ENCODE measurements around the gene MSI2.
A peak's percentile ranks its signal among the peaks of the same experiment; 100 is the strongest.

The MSI2 gene

DNA sequence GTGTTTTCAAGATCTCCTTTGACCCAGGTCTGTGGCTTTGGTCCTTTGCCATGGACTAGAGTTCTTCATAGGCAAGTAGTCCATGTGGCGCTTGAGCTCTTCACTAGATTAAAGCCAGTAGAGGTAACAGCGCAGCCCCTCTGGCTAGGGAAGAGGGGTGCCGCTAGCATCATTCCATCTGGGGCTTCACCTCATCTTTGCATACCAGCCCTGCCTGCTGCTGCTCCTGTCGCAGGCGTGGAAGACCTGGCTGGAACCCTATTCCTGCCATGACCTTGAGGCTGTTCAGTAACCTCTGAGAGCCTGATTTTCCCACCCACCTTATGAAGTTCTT, 198.4 kb downstream of the MSI2 start:
- H2BK12ac ChIP-seq (ENCODE audit: low read length), result peak overlapping the region; percentile 42
- no peaks in the 10 kb centered on the region for H3K9me3 ChIP-seq (ENCODE audit: insufficient read depth, low read depth, low read length)
- H3K18ac ChIP-seq (ENCODE audit: low read length), result no peak overlapping the region
- no peak overlapping the region for H3K27ac ChIP-seq (ENCODE audit: low read depth, low read length)
- no peak overlapping the region for H2AK5ac ChIP-seq (ENCODE audit: low read length)
- DNase-seq, result no peak
- no peak overlapping the region for H2BK120ac ChIP-seq (ENCODE audit: insufficient read depth, low read length, poor library complexity)
- WGBS (ENCODE audit: extremely low coverage, insufficient coverage, insufficient read length), result no CpG with 5 or more reads among the region's 5 CpGs
- peaks cover 10 to 14% of the 10 kb centered on the region in 2 experiments for H3K36me3 ChIP-seq (ENCODE audit: control insufficient read depth in 1 of 2, insufficient read depth in 2 of 2, low read length in 2 of 2)
- H3K23ac ChIP-seq (ENCODE audit: low read length), result no peak overlapping the region
- H3K4me3 ChIP-seq (ENCODE audit: low read depth, low read length), result no peak overlapping the region
- no peak overlapping the region for H3K14ac ChIP-seq (ENCODE audit: low read length)
- no peak overlapping the region for H4K8ac ChIP-seq (ENCODE audit: low read depth, low read length)
- H4K91ac ChIP-seq (ENCODE audit: low read depth, low read length), result no peak overlapping the region
- no peak overlapping the region for H3K9ac ChIP-seq (ENCODE audit: low read length)
- no peaks in the 10 kb centered on the region for H3K79me2 ChIP-seq (ENCODE audit: control insufficient read depth, insufficient read depth, low read length, poor library complexity)
- no peak overlapping the region for H3K4me2 ChIP-seq (ENCODE audit: low read length)
- peaks cover 2% of the 10 kb centered on the region for H3K79me1 ChIP-seq (ENCODE audit: low read length)
- peaks cover 12 to 21% of the 10 kb centered on the region in 2 experiments for H3K4me1 ChIP-seq (ENCODE audit: control insufficient read depth in 1 of 2, insufficient read depth in 2 of 2, low read length in 2 of 2)
- H2AFZ ChIP-seq (ENCODE audit: insufficient read depth, low read length, poor library complexity), result no peak overlapping the region
- no peaks in the 10 kb centered on the region for H3K27me3 ChIP-seq (ENCODE audit: insufficient read depth, low read length)
- H2BK5ac ChIP-seq (ENCODE audit: low read depth, low read length, poor library complexity), result no peak overlapping the region
- no peak overlapping the region for H3K4ac ChIP-seq (ENCODE audit: low read depth, low read length)
- no peak overlapping the region for H4K12ac ChIP-seq (ENCODE audit: low read depth, low read length)

DNA sequence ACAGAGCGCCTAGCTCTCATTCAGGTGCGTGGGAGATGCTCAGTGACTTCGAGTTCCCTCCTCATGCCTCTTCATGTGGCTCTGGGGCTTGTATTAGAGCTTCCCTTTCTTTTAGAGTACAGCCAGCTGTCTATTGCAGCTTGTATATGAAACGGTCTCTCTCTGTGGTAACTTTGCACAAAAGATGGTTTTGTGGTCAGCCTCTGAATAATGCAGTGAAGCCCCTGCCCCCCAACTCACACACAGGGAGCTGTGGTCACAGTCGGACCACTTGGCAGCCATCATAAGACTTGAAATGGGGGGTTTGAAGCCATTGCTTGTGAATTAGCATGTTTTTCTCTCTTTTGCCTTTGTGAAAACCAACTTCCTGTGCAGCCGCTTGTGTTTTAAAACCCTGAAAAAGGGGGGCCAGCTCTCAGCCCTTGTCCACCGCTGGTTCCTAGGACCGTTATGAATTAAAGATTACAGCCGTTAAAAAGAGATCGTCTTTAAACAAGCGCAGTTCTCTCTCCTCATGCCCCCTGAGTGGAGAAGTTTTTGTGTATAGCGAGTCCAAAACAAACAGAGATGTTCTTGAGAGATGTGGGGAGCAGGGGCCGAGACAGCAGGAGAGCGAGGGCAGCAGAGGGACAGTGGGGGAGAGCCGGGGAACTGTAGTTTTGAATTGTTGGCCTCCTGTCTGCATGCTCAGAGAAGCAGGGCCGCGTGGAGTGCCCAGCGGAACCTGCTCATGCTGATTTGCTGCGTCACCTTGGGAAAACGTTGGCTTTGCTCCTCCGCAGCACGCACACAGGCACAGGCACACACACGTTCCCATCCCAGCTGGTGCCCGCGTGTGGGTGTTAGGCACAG, 199.0 kb downstream of the MSI2 start:
- peak overlapping the region; percentile 62 for H3K18ac ChIP-seq (ENCODE audit: low read length)
- no peak overlapping the region for H4K91ac ChIP-seq (ENCODE audit: low read depth, low read length)
- H2BK120ac ChIP-seq (ENCODE audit: insufficient read depth, low read length, poor library complexity), result no peak overlapping the region
- peaks cover 10 to 14% of the 10 kb centered on the region in 2 experiments for H3K36me3 ChIP-seq (ENCODE audit: control insufficient read depth in 1 of 2, insufficient read depth in 2 of 2, low read length in 2 of 2)
- no peak overlapping the region for H3K9ac ChIP-seq (ENCODE audit: low read length)
- no peak overlapping the region for H2AFZ ChIP-seq (ENCODE audit: insufficient read depth, low read length, poor library complexity)
- DNase-seq, result no peak
- H3K4ac ChIP-seq (ENCODE audit: low read depth, low read length), result no peak overlapping the region
- H3K27ac ChIP-seq (ENCODE audit: low read depth, low read length), result no peak overlapping the region
- no peaks in the 10 kb centered on the region for H3K79me2 ChIP-seq (ENCODE audit: control insufficient read depth, insufficient read depth, low read length, poor library complexity)
- H2BK12ac ChIP-seq (ENCODE audit: low read length), result peak overlapping the region; percentile 42
- peaks cover 2% of the 10 kb centered on the region for H3K79me1 ChIP-seq (ENCODE audit: low read length)
- no peak overlapping the region for H2BK5ac ChIP-seq (ENCODE audit: low read depth, low read length, poor library complexity)
- H3K4me2 ChIP-seq (ENCODE audit: low read length), result no peak overlapping the region
- H4K12ac ChIP-seq (ENCODE audit: low read depth, low read length), result no peak overlapping the region
- H3K14ac ChIP-seq (ENCODE audit: low read length), result no peak overlapping the region
- H3K23ac ChIP-seq (ENCODE audit: low read length), result no peak overlapping the region
- H3K4me3 ChIP-seq (ENCODE audit: low read depth, low read length), result no peak overlapping the region
- WGBS (ENCODE audit: extremely low coverage, insufficient coverage, insufficient read length), result no CpG with 5 or more reads among the region's 25 CpGs
- H2AK5ac ChIP-seq (ENCODE audit: low read length), result peak overlapping the region; percentile 57
- no peaks in the 10 kb centered on the region for H3K9me3 ChIP-seq (ENCODE audit: insufficient read depth, low read depth, low read length)
- no peak overlapping the region for H4K8ac ChIP-seq (ENCODE audit: low read depth, low read length)
- no peaks in the 10 kb centered on the region for H3K27me3 ChIP-seq (ENCODE audit: insufficient read depth, low read length)
- H3K4me1 ChIP-seq (ENCODE audit: control insufficient read depth in 1 of 2, insufficient read depth in 2 of 2, low read length in 2 of 2), result peaks cover 12 to 21% of the 10 kb centered on the region in 2 experiments

DNA sequence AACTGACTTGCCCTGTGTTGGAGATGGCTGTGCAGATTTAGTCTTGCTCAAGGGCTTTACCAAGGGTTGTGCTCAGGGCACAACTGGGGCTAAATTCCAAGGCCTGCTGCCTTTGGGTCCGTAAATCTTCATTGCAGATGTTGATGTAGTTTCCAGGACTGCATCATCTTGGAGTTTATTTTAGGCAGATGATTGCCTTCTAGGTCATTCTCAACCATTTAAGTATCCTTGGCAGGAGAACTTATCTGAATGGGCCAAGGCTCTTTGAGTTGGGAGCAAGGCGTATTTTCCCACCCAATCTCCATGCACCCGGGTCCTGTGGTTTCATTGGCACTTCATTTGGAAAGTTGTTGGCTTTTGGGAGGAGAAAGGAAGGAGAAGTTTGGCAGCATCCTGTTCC, 200.3 kb downstream of the MSI2 start:
- Histone ChIP-seq H4K8ac (ENCODE audit: low read depth, low read length) (no peak overlapping the region), H3K79me2 (ENCODE audit: control insufficient read depth, insufficient read depth, low read length, poor library complexity) (no peaks in the 10 kb centered on the region), H3K4me1 (ENCODE audit: control insufficient read depth in 1 of 2, insufficient read depth in 2 of 2, low read length in 2 of 2) (peaks cover 11 to 17% of the 10 kb centered on the region in 2 experiments), H2BK5ac (ENCODE audit: low read depth, low read length, poor library complexity) (no peak overlapping the region), H3K4ac (ENCODE audit: low read depth, low read length) (no peak overlapping the region), H3K27ac (ENCODE audit: low read depth, low read length) (no peak overlapping the region), H3K14ac (ENCODE audit: low read length) (no peak overlapping the region), H3K4me3 (ENCODE audit: low read depth, low read length) (no peak overlapping the region), H2BK12ac (ENCODE audit: low read length) (no peak overlapping the region), H3K9ac (ENCODE audit: low read length) (no peak overlapping the region), H2AK5ac (ENCODE audit: low read length) (no peak overlapping the region), H4K12ac (ENCODE audit: low read depth, low read length) (no peak overlapping the region), H4K91ac (ENCODE audit: low read depth, low read length) (no peak overlapping the region), H3K79me1 (ENCODE audit: low read length) (peaks cover 4% of the 10 kb centered on the region), H2BK120ac (ENCODE audit: insufficient read depth, low read length, poor library complexity) (no peak overlapping the region), H3K36me3 (ENCODE audit: control insufficient read depth in 1 of 2, insufficient read depth in 2 of 2, low read length in 2 of 2) (peaks cover 8 to 14% of the 10 kb centered on the region in 2 experiments), H3K4me2 (ENCODE audit: low read length) (no peak overlapping the region), H3K9me3 (ENCODE audit: insufficient read depth, low read depth, low read length) (no peaks in the 10 kb centered on the region), H3K27me3 (ENCODE audit: insufficient read depth, low read length) (no peaks in the 10 kb centered on the region), H3K23ac (ENCODE audit: low read length) (no peak overlapping the region), H3K18ac (ENCODE audit: low read length) (no peak overlapping the region), H2AFZ (ENCODE audit: insufficient read depth, low read length, poor library complexity) (no peak overlapping the region)
- no CpG with 5 or more reads among the region's 3 CpGs for WGBS (ENCODE audit: extremely low coverage, insufficient coverage, insufficient read length)
- DNase-seq, result no peak

DNA sequence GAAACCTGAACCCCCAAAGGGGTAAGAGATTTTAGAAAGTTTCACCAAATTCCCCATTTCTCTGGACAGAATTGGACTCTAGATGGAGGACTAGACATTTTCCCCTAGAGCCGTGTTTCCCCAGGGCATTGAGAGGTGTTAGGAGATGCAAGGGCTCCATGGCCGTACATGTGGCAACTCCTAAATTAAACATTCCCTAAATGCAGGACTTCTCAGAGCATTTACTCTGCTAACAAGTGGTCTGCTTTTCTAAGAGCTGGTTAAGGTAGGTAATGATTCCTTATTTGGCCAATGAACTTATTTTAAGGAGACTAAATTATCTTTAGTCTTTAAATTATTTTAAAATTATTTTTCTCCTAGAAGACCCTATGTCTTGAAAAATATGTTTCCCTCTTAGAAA, 200.9 kb downstream of the MSI2 start:
- no peak overlapping the region for H3K4ac ChIP-seq (ENCODE audit: low read depth, low read length)
- no peak overlapping the region for H2BK5ac ChIP-seq (ENCODE audit: low read depth, low read length, poor library complexity)
- H3K9ac ChIP-seq (ENCODE audit: low read length), result no peak overlapping the region
- DNase-seq, result no peak
- no peak overlapping the region for H3K4me2 ChIP-seq (ENCODE audit: low read length)
- H3K27ac ChIP-seq (ENCODE audit: low read depth, low read length), result no peak overlapping the region
- no peak overlapping the region for H3K14ac ChIP-seq (ENCODE audit: low read length)
- H3K27me3 ChIP-seq (ENCODE audit: insufficient read depth, low read length), result no peaks in the 10 kb centered on the region
- WGBS (ENCODE audit: extremely low coverage, insufficient coverage, insufficient read length), result no CpG with 5 or more reads among the region's 2 CpGs
- H3K18ac ChIP-seq (ENCODE audit: low read length), result no peak overlapping the region
- H3K9me3 ChIP-seq (ENCODE audit: insufficient read depth, low read depth, low read length), result no peaks in the 10 kb centered on the region
- H3K23ac ChIP-seq (ENCODE audit: low read length), result no peak overlapping the region
- H3K4me3 ChIP-seq (ENCODE audit: low read depth, low read length), result no peak overlapping the region
- H4K91ac ChIP-seq (ENCODE audit: low read depth, low read length), result no peak overlapping the region
- no peak overlapping the region for H2BK120ac ChIP-seq (ENCODE audit: insufficient read depth, low read length, poor library complexity)
- no peak overlapping the region for H4K12ac ChIP-seq (ENCODE audit: low read depth, low read length)
- H2BK12ac ChIP-seq (ENCODE audit: low read length), result no peak overlapping the region
- no peaks in the 10 kb centered on the region for H3K79me2 ChIP-seq (ENCODE audit: control insufficient read depth, insufficient read depth, low read length, poor library complexity)
- no peak overlapping the region for H2AK5ac ChIP-seq (ENCODE audit: low read length)
- peaks cover 6 to 11% of the 10 kb centered on the region in 2 experiments for H3K4me1 ChIP-seq (ENCODE audit: control insufficient read depth in 1 of 2, insufficient read depth in 2 of 2, low read length in 2 of 2)
- H3K36me3 ChIP-seq (ENCODE audit: control insufficient read depth in 1 of 2, insufficient read depth in 2 of 2, low read length in 2 of 2), result peaks cover 8 to 11% of the 10 kb centered on the region in 2 experiments
- no peak overlapping the region for H4K8ac ChIP-seq (ENCODE audit: low read depth, low read length)
- H2AFZ ChIP-seq (ENCODE audit: insufficient read depth, low read length, poor library complexity), result no peak overlapping the region
- peaks cover 4% of the 10 kb centered on the region for H3K79me1 ChIP-seq (ENCODE audit: low read length)
